ENCODE measurements around the gene BEAN1. TPM values are rescaled to one million over a fixed set of nuclear protein-coding genes. Genes with fewer than 3 reads are reported as not detected.

BEAN1 gene
- total RNA-seq, 1 donor from 2014 or later, result 6.7 TPM

GRCh38 chr16:66521951-66522771 is 95.1 kb downstream of the BEAN1 start:
- no peaks in the 10 kb centered on the region for H3K27me3 ChIP-seq (ENCODE audit: control insufficient read depth, insufficient read depth, low read length)
- no peak for TF ChIP-seq CTCF (IDR thresholded peaks at IDR 0.05; ENCODE audit: insufficient read depth, low read length, poor library complexity, severe bottlenecking)
- no peak overlapping the region for H3K4me3 ChIP-seq (ENCODE audit: low read depth, low read length)

GRCh38 chr16:66522816-66523590 is 95.9 kb downstream of the BEAN1 start:
- no peak for DNase-seq (ENCODE audit: low read depth)
- Histone ChIP-seq H3K27me3 (ENCODE audit: control insufficient read depth, insufficient read depth, low read length) (no peaks in the 10 kb centered on the region), H3K36me3 (ENCODE audit: control insufficient read depth, insufficient read depth, low read length) (peaks cover 3% of the 10 kb centered on the region), H3K4me3 (ENCODE audit: low read depth, low read length) (no peak overlapping the region)
- TF ChIP-seq CTCF (IDR thresholded peaks at IDR 0.05; ENCODE audit: insufficient read depth, low read length, poor library complexity, severe bottlenecking), result no peak

More at GRCh38 chr16:66521951-66522771, 95.1 kb downstream of the BEAN1 start:
- H3K36me3 ChIP-seq (ENCODE audit: control insufficient read depth, insufficient read depth, low read length), result peaks cover 2% of the 10 kb centered on the region
- DNase-seq (ENCODE audit: low read depth), result peak; percentile 97

DNA sequence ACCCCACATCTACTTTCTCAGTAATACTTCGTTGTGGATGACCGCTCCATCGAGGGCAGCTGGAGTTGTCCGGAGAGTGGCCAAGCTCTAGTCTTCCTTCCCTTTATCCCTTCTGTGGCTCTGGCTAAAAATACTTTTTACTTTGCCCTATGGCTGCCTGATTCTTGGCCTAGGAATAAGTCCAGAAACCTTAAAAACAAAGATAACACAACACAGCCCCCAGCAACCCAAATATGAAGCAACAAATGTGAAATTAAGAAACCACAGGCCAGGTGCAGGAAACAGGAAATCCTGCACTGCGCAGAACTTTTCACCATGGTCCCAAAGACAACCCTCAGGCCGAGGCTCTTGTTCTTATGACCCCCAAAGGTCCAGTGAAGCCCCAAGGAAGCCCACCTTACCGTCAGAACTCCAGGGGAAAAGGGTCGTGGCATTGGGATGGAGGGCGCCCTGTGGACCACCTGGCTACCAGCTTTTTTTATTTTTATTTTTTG is 96.8 kb downstream of the BEAN1 start:
- Histone ChIP-seq H3K4me3 (ENCODE audit: low read depth, low read length) (no peak overlapping the region), H3K27me3 (ENCODE audit: control insufficient read depth, insufficient read depth, low read length) (no peaks in the 10 kb centered on the region), H3K36me3 (ENCODE audit: control insufficient read depth, insufficient read depth, low read length) (peaks cover 3% of the 10 kb centered on the region)
- TF ChIP-seq CTCF (IDR thresholded peaks at IDR 0.05; ENCODE audit: insufficient read depth, low read length, poor library complexity, severe bottlenecking), result no peak
- DNase-seq (ENCODE audit: low read depth), result no peak

- Histone ChIP-seq H3K36me3 (ENCODE audit: control insufficient read depth, insufficient read depth, low read length) (peaks cover 3% of the 10 kb centered on the region), H3K27me3 (ENCODE audit: control insufficient read depth, insufficient read depth, low read length) (no peaks in the 10 kb centered on the region), H3K4me3 (ENCODE audit: low read depth, low read length) (no peak overlapping the region)
- DNase-seq (ENCODE audit: low read depth), result no peak
- no peak for TF ChIP-seq CTCF (IDR thresholded peaks at IDR 0.05; ENCODE audit: insufficient read depth, low read length, poor library complexity, severe bottlenecking)
Observed at GRCh38 chr16:66524601-66525164, 97.6 kb downstream of the BEAN1 start.

- no peak for TF ChIP-seq CTCF (IDR thresholded peaks at IDR 0.05; ENCODE audit: insufficient read depth, low read length, poor library complexity, severe bottlenecking)
- H3K36me3 ChIP-seq (ENCODE audit: control insufficient read depth, insufficient read depth, low read length), result peaks cover 1% of the 10 kb centered on the region
- DNase-seq (ENCODE audit: low read depth), result no peak
- no peaks in the 10 kb centered on the region for H3K27me3 ChIP-seq (ENCODE audit: control insufficient read depth, insufficient read depth, low read length)
- H3K4me3 ChIP-seq (ENCODE audit: low read depth, low read length), result no peak overlapping the region
Observed at GRCh38 chr16:66525396-66526180, 98.5 kb downstream of the BEAN1 start.
